Measurements from ENCODE around the gene DVL2. TPM values are rescaled to one million over a fixed set of nuclear protein-coding genes. Genes with fewer than 3 reads are reported as not detected.
A peak's percentile ranks its signal among the peaks of the same experiment; 100 is the strongest.

The DVL2 gene
- total and polyA plus RNA-seq, 2 donors (not counting 3 experiments of a cell fraction or from before 2014, with no cell fraction given) = 17.2 to 55.9 TPM

GRCh38 chr17:7233701-7234082, 625 bp downstream of the DVL2 start:
- H3K27ac ChIP-seq (ENCODE audit: insufficient read depth, low read depth, low read length) = peak overlapping the region; percentile 29
- H3K9me1 ChIP-seq (replicated peaks; ENCODE audit: control insufficient read depth, extremely low read depth, insufficient read depth, low read length) = no peaks in the 10 kb centered on the region
- no peak for TF ChIP-seq POLR2AphosphoS5 (IDR thresholded peaks at IDR 0.05; ENCODE audit: insufficient read depth, low read depth, low read length)
- TF ChIP-seq POLR2A (IDR thresholded peaks at IDR 0.05; ENCODE audit: low read depth, low read length) = no peak
- TF ChIP-seq CTCF (IDR thresholded peaks at IDR 0.05; ENCODE audit: extremely low read depth in 1 of 2, insufficient read depth in 1 of 2, low read depth in 1 of 2, low read length in 2 of 2) = no peak
- TF ChIP-seq MAX (IDR thresholded peaks at IDR 0.05; ENCODE audit: insufficient read depth, insufficient read length) = no peak
- no peak for TF ChIP-seq FOS (IDR thresholded peaks at IDR 0.05; ENCODE audit: borderline replicate concordance, insufficient read depth, low read length)
- no peak for TF ChIP-seq JUN (IDR thresholded peaks at IDR 0.05; ENCODE audit: borderline replicate concordance, insufficient read depth, insufficient read length, low read depth)
- no peaks in the 10 kb centered on the region for H3K27me3 ChIP-seq (ENCODE audit: control insufficient read depth in 2 of 2, insufficient read depth in 2 of 2, low read length in 2 of 2)
- dilution Hi-C loops (cut with MboI; ENCODE audit: extremely low pct_ligation_motif_present, low sequenced_read_pairs) (no loop called here), intact Hi-C loops (cut with micrococcal nuclease) (loop anchor here (1.0 kb wide), 1 partner anchor 12 kb away; no protein-coding TSS in a partner anchor)
- peak overlapping the region; percentile 43 to 83 (median 55) for H3K4me3 ChIP-seq (replicated peaks in 1 of 3; ENCODE audit: insufficient read depth in 1 of 3, low read depth in 1 of 3, low read length in 3 of 3)
- peaks cover 12% of the 10 kb centered on the region for H3K4me1 ChIP-seq (ENCODE audit: control insufficient read depth, extremely low read depth, insufficient read depth, low read length)
- H3K9ac ChIP-seq (replicated peaks; ENCODE audit: extremely low read depth, insufficient read depth, low read length) = peak overlapping the region; percentile 74
- BruUV-seq (replicated peaks) = no TSS peak
- peaks cover 63% of the 10 kb centered on the region for H3K79me2 ChIP-seq (ENCODE audit: control insufficient read depth, insufficient read depth, low read length)
- H3K4me2 ChIP-seq (ENCODE audit: insufficient read depth, low read length) = peak overlapping the region; percentile 86
- CTCF ChIA-PET = interaction anchor here (1.0 to 2.8 kb wide), 3 partner anchors 13 to 63 kb away, joined by 3 to 13 read pairs (median 5); no protein-coding TSS in a partner anchor
- FAIRE-seq (peak; percentile 65), DNase-seq (ENCODE audit: low read depth, low spot score) (no peak)
- H3K36me3 ChIP-seq (ENCODE audit: control insufficient read depth in 2 of 2, extremely low read depth in 1 of 2, insufficient read depth in 2 of 2, low read length in 2 of 2) = peaks cover 17 to 38% of the 10 kb centered on the region in 2 experiments
- POLR2A ChIA-PET = interaction anchor here (0.5 kb wide), 1 partner anchor 35 kb away, joined by 3 read pairs; no protein-coding TSS in a partner anchor
- H3K9me3 ChIP-seq (replicated peaks; ENCODE audit: control insufficient read depth, insufficient read depth, low read length) = no peaks in the 10 kb centered on the region
- no peak overlapping the region for H2AFZ ChIP-seq (ENCODE audit: low read depth, low read length)
- peaks cover 4% of the 10 kb centered on the region for H4K20me1 ChIP-seq (replicated peaks; ENCODE audit: control insufficient read depth, extremely low read depth, insufficient read depth, low read length)

Data from endothelial cell of umbilical vein (primary cell).